ENCODE measurements around the gene TNIK.

DNA sequence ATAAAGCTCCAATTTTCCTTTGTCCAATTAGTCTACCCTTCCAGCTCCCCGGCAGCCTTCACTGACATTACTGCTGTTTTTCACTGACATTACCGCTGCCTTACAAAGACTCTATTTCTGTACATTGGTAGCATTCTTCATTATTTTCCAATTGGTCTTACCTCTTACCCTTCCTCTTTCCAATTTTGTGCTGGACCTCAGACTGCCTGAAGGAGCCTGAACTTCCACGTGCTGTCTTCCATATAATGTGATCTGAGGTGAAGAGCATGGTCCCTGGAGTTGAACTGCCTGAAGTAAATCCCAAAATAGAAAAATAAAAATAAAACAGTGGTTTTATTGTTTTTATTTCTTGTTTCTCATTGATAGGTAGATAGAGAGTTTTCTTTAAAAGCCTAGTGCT is 9.2 kb upstream of the TNIK start:
- TF ChIP-seq, protein P1, sequence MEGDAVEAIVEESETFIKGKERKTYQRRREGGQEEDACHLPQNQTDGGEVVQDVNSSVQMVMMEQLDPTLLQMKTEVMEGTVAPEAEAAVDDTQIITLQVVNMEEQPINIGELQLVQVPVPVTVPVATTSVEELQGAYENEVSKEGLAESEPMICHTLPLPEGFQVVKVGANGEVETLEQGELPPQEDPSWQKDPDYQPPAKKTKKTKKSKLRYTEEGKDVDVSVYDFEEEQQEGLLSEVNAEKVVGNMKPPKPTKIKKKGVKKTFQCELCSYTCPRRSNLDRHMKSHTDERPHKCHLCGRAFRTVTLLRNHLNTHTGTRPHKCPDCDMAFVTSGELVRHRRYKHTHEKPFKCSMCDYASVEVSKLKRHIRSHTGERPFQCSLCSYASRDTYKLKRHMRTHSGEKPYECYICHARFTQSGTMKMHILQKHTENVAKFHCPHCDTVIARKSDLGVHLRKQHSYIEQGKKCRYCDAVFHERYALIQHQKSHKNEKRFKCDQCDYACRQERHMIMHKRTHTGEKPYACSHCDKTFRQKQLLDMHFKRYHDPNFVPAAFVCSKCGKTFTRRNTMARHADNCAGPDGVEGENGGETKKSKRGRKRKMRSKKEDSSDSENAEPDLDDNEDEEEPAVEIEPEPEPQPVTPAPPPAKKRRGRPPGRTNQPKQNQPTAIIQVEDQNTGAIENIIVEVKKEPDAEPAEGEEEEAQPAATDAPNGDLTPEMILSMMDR (IDR thresholded peaks at IDR 0.05): no peak
- TF ChIP-seq ZFX (IDR thresholded peaks at IDR 0.05; ENCODE audit: borderline replicate concordance): no peak
